ENCODE data around the gene MTUS2.

GRCh38 chr13:28955264-28955966 lies 135.3 kb downstream of the MTUS2 start:
- TF ChIP-seq CTCF (IDR thresholded peaks at IDR 0.05; ENCODE audit: borderline replicate concordance, extremely low read depth, low read length, poor library complexity, severe bottlenecking) = no peak
- TF ChIP-seq EZH2 (IDR thresholded peaks at IDR 0.05; ENCODE audit: borderline replicate concordance, low read depth, low read length, severe bottlenecking) = no peak

Data from DND-41 (cell line).